Upper lobe of right lung (tissue), 1 donor: Measurements from ENCODE around the gene HMX2. TPM values are rescaled to one million over a fixed set of nuclear protein-coding genes. Genes with fewer than 3 reads are reported as not detected.

Experiments
- ATAC-seq: fragments of 200-7000 bp; cut with Tn5 transposase; one replicate; pipeline ENCODE4 v1.9.1; 2020; ENCODE audit warnings: mild to moderate bottlenecking, moderate library complexity
- DNase-seq: peaks from one replicate; pipeline ENCODE4 v3.0.0-alpha.2; 2020
- H3K27ac ChIP-seq: fragments of 200-600 bp; one replicate; pipeline ENCODE4 v1.8.0; 2022
- H3K27me3 ChIP-seq: fragments of 200-600 bp; one replicate; pipeline ENCODE4 v1.8.0; 2022; ENCODE audit warnings: mild to moderate bottlenecking
- H3K36me3 ChIP-seq: fragments of 200-600 bp; one replicate; pipeline ENCODE4 v1.8.0; 2022
- H3K4me1 ChIP-seq: fragments of 200-600 bp; one replicate; pipeline ENCODE4 v1.8.0; 2022
- H3K4me3 ChIP-seq: fragments of 200-600 bp; one replicate; pipeline ENCODE4 v1.8.0; 2022; ENCODE audit warnings: mild to moderate bottlenecking
- H3K9me3 ChIP-seq: fragments of 200-600 bp; one replicate; pipeline ENCODE4 v1.8.0; 2022
- intact Hi-C: fragments of 100-400 bp; cut with DNase I; formaldehyde crosslinking; loops from one replicate; pipeline ENCODE4 v1.11.0; 2022
- total RNA-seq: library from RNA; stranded (reverse); fragmentation: NEBNext Ultra II Directional; extraction: Animal tissue kit (Norgen Biotek cat#: 25700); gene quantifications from one replicate; pipeline ENCODE4 v1.2.1, GENCODE V29; 2021
- TF ChIP-seq, protein P1 (sequence below): fragments of 200-600 bp; IDR thresholded peaks from one replicate; pipeline ENCODE4 v1.8.0; 2022; ENCODE audit warnings: antibody characterized with exemption
- donor health status: DM: no; HTN: yes; CAD: no; lungs with severe emphysema.

The HMX2 gene
- total RNA-seq, 1 donor from 2014 or later: not detected

DNA sequence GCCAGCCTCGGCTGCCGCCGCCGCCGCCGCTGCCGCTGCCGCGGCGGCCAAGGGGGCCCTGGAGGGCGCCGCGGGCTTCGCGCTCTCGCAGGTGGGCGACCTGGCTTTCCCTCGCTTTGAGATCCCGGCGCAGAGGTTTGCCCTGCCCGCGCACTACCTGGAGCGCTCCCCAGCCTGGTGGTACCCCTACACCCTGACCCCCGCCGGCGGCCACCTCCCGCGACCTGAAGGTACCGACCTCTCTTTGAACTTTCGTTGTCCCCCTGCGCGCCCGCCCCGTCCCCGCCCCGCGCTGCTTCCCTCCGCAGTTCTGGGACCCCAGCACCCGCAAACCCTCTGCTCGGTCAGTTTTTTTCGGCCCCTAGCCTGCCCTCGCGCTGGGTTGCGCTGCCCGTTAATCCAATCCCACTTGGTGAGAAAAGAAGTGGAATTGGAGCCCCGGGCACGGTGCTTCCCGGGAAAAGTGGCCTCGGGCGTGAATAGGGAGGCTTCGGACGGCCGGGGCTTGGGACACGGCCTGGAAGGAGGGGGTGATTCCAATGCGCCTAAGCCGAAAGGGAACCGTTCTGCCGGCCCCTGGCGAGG, 11.6 kb upstream of the HMX2 start:
- TF ChIP-seq, protein P1, sequence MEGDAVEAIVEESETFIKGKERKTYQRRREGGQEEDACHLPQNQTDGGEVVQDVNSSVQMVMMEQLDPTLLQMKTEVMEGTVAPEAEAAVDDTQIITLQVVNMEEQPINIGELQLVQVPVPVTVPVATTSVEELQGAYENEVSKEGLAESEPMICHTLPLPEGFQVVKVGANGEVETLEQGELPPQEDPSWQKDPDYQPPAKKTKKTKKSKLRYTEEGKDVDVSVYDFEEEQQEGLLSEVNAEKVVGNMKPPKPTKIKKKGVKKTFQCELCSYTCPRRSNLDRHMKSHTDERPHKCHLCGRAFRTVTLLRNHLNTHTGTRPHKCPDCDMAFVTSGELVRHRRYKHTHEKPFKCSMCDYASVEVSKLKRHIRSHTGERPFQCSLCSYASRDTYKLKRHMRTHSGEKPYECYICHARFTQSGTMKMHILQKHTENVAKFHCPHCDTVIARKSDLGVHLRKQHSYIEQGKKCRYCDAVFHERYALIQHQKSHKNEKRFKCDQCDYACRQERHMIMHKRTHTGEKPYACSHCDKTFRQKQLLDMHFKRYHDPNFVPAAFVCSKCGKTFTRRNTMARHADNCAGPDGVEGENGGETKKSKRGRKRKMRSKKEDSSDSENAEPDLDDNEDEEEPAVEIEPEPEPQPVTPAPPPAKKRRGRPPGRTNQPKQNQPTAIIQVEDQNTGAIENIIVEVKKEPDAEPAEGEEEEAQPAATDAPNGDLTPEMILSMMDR: no peak
- ATAC-seq (no peak), DNase-seq (no peak)
- intact Hi-C loops: no loop called here
- peaks cover 100% of the 10 kb centered on the region for H3K27me3 ChIP-seq
- H3K4me1 ChIP-seq: peaks cover 53% of the 10 kb centered on the region
- H3K27ac ChIP-seq: no peak overlapping the region
- no peak overlapping the region for H3K4me3 ChIP-seq
- no peaks in the 10 kb centered on the region for H3K9me3 ChIP-seq
- H3K36me3 ChIP-seq: no peaks in the 10 kb centered on the region

DNA sequence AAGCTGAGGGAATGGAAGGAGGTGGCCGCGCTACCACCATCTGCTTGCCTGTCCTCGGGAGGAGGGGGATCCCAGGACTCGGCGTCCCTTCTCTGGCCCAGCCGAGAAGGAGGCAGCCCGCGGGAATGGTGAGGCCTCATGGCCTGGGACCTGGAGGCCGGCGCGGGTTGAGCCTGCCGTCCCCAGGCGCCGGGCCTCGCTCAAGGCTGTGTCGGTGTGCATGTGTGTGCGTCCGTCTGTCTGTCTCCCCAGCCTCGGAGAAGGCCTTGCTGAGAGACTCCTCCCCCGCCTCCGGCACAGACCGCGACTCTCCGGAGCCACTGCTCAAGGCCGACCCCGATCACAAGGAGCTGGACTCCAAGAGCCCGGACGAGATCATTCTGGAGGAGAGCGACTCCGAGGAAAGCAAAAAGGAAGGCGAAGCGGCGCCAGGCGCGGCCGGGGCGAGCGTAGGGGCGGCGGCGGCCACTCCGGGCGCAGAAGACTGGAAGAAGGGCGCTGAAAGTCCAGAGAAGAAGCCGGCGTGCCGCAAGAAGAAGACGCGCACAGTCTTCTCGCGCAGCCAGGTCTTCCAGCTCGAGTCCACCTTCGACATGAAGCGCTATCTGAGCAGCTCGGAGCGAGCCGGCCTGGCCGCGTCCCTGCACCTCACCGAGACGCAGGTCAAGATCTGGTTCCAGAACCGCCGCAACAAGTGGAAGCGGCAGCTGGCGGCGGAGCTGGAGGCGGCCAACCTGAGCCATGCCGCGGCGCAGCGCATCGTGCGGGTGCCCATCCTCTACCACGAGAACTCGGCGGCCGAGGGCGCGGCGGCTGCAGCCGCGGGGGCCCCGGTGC, 10.9 kb upstream of the HMX2 start:
- Histone ChIP-seq H3K4me1 (peaks cover 53% of the 10 kb centered on the region), H3K27me3 (peaks cover 100% of the 10 kb centered on the region), H3K36me3 (no peaks in the 10 kb centered on the region), H3K4me3 (no peak overlapping the region), H3K27ac (no peak overlapping the region), H3K9me3 (no peaks in the 10 kb centered on the region)
- ATAC-seq (no peak), DNase-seq (no peak)
- TF ChIP-seq, protein P1: no peak
- intact Hi-C loops: no loop called here

DNA sequence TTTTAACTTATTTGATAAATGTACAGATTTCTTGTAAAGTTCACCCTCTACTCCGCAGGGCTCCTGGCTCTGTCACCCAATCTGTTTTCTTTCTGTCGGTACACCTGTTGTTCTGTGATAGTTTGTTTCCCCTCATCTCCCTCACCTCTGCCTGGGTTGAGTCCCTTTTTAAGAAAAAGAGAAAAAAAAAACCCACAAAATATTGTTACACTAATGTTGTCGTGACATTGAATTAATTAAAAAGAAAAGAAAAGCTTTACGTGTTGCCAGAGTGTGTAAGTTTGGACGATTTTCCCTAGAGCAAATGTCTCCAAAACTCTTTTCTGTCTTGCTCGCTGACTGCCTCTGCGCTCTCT, 8.8 kb upstream of the HMX2 start:
- intact Hi-C loops: no loop called here
- Histone ChIP-seq H3K36me3 (no peaks in the 10 kb centered on the region), H3K27me3 (peaks cover 100% of the 10 kb centered on the region), H3K9me3 (no peaks in the 10 kb centered on the region), H3K27ac (no peak overlapping the region), H3K4me3 (no peak overlapping the region), H3K4me1 (peaks cover 45% of the 10 kb centered on the region)
- TF ChIP-seq, protein P1: no peak
- no peak for ATAC-seq
- no peak for DNase-seq

DNA sequence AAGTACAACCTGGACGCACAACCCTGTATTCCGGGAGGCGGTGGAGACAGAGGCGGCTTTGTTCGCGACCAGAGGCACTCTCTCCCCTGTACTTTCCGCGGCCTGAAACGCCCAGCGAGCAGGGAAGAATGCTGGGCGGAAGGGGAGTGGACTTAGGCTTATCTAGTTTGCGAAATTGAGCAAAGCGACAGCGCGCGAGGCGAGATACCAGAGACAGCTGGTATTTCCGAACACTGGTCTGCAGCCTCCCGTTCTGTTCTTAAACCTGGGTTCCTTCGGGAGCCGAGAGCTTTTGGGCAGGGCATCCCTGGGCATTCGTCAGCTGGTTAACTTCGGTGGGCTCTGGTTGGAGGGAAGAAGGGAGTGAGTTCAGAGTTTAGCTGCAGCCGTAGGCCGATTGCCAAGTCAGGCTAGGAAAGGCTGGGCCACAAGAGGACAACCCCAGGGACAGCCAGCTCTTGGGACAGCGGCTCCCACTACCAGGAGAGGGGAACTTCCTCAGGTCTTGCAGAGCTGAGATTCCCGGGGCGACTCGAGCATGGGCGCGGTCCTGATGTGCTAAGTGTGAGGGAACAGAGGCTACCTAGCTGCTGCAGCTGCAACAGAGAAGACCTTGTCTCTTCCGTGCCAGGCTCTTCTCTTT, 8.3 kb upstream of the HMX2 start:
- TF ChIP-seq, protein P1: no peak
- Histone ChIP-seq H3K4me1 (peaks cover 41% of the 10 kb centered on the region), H3K4me3 (no peak overlapping the region), H3K36me3 (no peaks in the 10 kb centered on the region), H3K27me3 (peaks cover 100% of the 10 kb centered on the region), H3K9me3 (no peaks in the 10 kb centered on the region), H3K27ac (no peak overlapping the region)
- ATAC-seq: peak; percentile 24
- DNase-seq: no peak
- intact Hi-C loops: no loop called here

DNA sequence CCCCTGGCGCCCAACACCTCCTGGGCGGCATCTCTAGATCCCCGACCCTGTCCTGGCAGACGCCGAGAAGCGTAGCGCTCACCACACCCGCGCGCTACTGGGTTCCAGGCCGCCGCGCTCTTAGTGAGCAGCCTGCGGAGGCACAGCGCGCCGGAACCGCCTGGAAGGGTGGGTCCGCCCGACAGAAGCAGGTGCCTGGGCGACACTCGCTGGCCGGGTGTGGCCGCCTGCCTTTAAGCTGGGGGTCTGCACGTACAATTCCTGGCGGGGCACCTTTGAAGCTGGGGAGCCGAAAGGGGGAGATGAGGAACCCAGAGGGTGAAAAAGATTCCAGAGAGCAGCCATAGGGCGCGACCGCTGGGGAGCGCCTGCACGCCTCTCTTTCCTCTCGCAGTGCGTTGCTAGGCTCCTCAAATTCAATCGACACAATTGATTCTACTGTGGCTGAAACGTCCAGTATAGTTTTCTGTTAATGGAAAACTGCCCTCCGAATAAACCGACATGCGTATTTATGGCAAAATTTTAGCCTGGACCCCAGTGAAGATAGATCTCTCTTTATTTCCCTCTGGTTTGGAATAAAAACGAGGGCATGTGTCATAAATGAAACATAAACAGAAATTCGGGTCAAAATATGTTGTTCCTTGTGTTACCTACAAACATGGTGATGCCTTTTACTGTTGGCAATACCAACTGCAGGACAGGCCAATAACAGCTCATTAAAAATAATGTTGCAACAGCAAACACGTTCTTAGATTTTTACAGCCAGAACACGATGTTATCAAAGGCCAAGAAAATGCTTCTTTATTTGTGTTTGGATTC, 7.6 kb upstream of the HMX2 start:
- no peak for ATAC-seq

More for the DNA sequence above, 7.6 kb upstream of the HMX2 start:
- peaks cover 34% of the 10 kb centered on the region for H3K4me1 ChIP-seq
- no peak overlapping the region for H3K4me3 ChIP-seq
- H3K27ac ChIP-seq: no peak overlapping the region
- intact Hi-C loops: no loop called here
- H3K36me3 ChIP-seq: no peaks in the 10 kb centered on the region
- H3K9me3 ChIP-seq: no peaks in the 10 kb centered on the region
- H3K27me3 ChIP-seq: peaks cover 100% of the 10 kb centered on the region
- no peak for DNase-seq
- TF ChIP-seq, protein P1: no peak
